ENCODE data around the gene DTX3.

Gene DTX3

GRCh38 chr12:57625261-57626032 is 20.8 kb downstream of the DTX3 start:
- intact Hi-C loops (cut with DNase I), result no loop called here
- peak in 3 of 42 donors; percentile 9 to 25 (median 24) for DNase-seq

DNA sequence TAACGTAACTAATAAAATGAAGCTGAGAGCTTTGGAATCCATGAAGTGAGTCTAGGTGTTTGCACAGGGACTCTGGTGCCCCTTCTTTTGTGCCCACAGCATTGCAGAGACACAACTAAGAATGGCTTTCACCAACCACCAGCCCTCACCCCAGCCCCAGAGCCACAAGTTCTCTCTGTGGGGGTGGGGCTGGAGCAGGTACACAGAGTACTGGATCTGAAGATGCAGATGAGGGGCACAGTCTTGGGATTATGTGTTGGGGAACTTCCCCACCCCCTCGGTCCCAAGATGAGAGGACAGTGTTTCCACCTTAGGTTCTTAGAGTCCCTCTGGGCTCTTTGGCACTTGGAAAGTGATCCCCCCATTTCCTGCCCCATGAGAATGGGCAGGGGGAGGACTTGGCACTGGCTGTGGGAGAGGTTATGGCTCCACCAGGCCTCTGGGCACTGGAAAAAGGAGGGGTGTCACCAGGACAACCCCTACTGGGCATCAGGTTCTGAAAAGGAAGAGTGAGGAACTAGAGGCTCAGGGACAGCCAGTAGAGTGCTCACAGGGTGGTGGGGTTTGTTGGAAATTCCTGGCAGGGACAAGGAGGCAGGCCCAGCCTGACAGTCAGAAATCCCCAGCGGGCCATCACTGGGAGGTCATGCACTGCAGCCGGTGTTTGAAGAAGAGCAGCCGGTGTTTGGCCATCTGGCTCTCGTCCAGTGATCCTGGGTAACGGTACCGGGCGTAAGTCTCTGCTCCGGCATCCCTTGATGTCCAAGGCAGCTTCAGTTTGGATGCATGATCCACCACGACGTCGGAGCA is 21.7 kb downstream of the DTX3 start:
- intact Hi-C loops (cut with DNase I), result no loop called here
- peak in 4 of 42 donors; percentile 9 to 36 (median 26) for DNase-seq

DNA sequence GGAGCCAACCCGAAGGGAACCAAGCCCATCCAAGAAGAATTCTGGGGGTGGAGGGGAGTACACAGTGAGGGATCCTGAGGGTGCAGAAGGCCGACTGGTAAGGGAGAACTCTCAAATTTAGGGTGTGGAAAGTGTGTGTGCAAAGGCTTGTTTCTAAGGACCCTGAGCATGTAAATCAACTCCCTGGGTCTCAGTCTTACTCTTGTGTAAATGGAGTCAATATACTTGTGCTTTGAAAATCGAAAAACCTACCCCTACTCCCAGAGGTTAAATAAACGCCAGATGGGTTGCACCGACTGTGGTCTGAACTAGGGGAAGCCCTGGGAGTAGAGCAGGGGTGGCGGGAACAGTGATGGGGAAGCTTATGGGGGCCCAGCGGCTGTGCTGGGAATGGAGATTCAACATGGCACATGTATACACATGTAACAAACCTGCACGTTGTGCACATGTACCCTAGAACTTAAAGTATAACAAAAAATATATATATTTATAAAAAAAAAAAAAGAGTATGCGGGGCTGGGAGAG is 22.4 kb downstream of the DTX3 start:
- intact Hi-C loops (cut with DNase I), result no loop called here
- DNase-seq, result peak in 2 of 42 donors; percentile 7 to 12

GRCh38 chr12:57627501-57628279 is 23.1 kb downstream of the DTX3 start:
- DNase-seq, result peak in 6 of 42 donors; percentile 2 to 47 (median 19)
- intact Hi-C loops (cut with DNase I), result no loop called here

DNA sequence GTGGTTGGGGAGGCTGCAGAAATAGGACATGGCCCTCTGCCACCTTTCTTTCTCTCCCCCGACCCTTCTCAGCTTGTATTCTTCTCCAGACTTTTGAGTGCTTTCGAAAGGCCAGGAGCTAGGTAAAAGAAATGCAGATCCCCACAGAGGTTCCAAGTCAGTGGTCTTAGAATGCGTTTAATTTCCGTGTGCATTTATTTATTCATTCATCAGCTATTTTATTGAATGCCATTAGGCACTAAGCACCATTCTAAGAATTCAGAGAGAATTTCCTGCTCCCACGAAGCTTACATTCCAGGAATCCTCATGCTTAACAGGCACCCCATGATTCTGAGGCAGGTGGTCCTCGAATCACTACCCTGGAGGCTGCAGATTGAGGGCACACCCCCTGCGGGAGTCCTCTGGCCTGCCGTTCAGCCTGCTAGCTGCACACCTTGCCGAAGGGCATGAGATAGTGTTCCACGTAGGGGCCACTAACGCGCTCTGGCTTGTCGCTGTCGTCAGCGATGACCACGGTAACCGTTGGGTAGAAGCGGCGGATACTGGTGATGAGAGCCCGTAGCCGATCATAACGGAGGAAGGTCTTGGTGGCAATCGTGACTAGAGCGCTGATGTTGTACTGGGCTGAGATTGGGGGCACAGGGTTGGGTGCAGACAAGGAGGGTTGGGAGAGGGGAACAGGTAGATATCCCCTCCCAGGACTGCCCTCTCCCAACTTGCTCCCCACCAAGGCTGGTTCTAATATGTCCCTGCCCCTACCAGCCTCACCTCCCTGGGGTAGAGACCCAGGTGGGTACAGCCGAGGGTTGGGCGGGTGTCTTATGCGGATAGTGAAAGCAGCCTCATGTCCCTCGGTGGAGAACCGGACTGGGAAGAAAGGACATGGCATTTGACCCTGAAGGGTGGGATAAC is 23.9 kb downstream of the DTX3 start:
- intact Hi-C loops (cut with DNase I), result no loop called here
- DNase-seq, result peak in 4 of 42 donors; percentile 4 to 33 (median 16)

DNA sequence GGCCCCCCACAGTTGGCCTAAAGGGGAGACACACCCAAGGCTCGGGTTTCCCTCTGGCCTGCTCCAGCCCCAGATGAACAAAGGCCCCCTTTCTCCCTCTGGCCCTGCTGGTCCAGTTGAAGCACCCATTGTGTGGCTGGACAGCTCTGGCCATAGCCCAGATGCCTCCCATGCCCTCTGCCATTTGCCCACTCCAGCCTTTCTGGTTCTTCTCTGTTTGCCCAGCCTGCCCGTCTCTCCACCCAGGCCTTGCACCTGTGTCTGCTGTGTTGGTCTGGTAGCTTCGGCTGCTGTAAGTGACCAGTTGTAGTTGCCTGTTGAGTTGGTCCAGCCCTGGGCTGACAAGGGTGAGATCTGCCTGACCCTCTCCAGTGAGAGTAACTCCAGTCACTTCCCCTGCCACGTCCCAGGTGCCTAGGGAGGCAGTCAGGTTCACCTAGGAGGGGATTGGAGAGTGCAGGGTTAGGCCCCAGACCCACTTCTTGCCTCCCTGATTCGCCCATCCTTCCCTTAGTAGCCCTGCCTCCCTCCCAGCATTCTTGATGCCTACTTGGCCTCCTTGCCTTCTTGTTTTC is 25.4 kb downstream of the DTX3 start:
- intact Hi-C loops (cut with DNase I), result loop anchor here (10.0 kb wide), 1 partner anchor 65 kb away; the partner anchor contains the start of gene OS9
- DNase-seq, result peak in 39 of 42 donors; percentile 46 to 88 (median 73)

- DNase-seq, result peak in 4 of 42 donors; percentile 7 to 28 (median 22)
- intact Hi-C loops (cut with DNase I), result loop anchor here (10.0 kb wide), 1 partner anchor 64 kb away; the partner anchor contains the start of gene OS9
Measured at GRCh38 chr12:57630891-57631433, 26.3 kb downstream of the DTX3 start.

DNA sequence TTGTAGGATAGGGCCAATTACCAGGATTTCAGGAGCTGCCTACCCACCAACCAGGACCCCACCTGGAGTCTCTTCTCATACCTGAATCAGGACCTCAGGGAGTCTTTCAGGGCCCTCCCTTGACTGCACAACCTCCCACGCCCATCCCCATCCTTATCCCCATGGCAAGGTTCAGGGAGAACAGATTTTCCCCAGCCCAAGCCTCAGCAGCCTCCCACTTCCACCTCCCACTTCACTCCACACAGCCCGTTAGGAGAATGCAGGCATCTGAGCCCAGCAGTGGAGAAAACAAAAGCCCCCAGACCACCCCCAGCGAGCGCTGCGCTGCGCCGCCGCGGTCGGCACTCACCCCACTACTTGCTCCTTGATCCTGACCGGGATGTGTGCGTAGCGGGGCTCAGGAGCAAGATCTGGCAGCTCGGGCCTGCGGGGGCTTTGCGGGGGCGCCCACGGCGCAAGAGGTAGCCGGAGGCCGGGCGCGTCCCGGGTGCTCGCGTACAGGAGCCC is 27.0 kb downstream of the DTX3 start:
- DNase-seq, result peak in 13 of 42 donors; percentile 14 to 72 (median 56)
- intact Hi-C loops (cut with DNase I), result loop anchor here (10.0 kb wide), 1 partner anchor 63 kb away; the partner anchor contains the start of gene OS9

- intact Hi-C loops (cut with DNase I), result loop anchor here (10.0 kb wide), 1 partner anchor 62 kb away; the partner anchor contains the start of gene OS9
- peak in 17 of 42 donors; percentile 30 to 62 (median 45) for DNase-seq
Measured at GRCh38 chr12:57632073-57632957, 27.7 kb downstream of the DTX3 start.

DNA sequence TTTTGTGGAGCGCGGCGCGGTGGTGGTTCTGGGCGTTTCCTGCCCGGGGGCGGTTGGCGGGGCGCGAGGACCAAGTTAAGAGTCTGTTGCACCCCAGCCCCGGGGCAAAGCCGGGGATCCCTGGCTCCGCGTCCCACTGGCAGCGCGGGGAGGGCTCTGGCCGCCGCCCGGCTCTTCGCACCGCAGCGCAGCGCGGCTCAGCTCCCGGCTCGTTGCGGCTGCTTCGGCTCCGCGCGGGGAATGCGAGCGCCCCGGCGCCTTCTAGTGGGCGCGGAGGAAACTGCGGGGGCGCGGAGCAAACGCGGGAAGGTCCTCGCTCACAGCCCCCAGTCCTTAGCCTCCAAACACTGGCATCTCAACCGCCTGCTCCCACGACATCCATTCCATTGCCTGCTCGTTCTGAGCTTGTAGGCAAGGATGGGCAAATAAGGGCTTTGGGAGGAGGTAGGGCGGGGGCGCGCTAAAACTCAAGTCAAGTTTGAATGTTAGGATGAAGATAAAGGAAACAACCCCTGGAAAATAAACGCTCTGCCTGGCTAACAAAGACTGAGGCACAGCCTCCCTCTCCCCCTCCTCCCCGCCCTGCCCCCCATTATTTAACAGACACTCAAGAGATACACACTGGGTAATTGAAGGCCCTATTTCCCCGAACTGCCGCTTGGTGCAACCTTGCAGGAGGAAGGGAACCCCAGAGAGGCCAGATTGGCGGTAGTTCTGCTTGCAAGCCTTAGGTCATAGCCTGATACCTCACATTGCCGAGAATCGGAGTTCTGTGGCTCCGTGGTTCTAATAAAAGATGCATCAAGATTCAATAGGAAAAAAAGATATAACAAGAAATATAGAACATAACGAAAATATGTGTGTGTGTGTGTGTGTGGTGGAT is 28.6 kb downstream of the DTX3 start, which contains the start of gene B4GALNT1:
Gene B4GALNT1 (minus strand): TSS at position 244 of the 883 bp plus-strand sequence. CDS start 1,069 bp downstream, outside the sequence.
- intact Hi-C loops (cut with DNase I), result loop anchor here (10.0 kb wide), 1 partner anchor 62 kb away; the partner anchor contains the start of gene OS9
- peak in 40 of 42 donors; percentile 52 to 86 (median 72) for DNase-seq

DNA sequence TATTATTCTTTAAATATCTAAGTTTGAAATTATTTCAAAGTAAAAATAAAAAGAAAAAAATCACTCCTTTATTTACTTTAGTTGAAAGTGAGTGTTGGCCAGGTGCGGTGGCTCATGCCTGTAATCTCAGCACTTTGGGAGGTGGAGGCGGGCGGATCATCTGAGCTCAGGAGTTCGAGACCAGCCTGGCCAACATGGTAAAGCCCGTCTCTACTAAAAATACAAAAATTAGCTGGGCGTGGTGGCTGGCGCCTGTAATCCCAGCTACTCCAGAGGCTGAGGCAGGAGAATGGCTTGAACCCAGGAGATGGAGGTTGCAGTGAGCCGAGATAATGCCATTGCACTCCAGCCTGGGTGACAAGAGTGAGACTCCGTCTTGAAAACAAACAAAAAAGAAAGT is 32.1 kb downstream of the DTX3 start:
- DNase-seq, result peak in 2 of 42 donors; percentile 19 to 20
- intact Hi-C loops (cut with DNase I), result loop anchor here (10.0 kb wide), 1 partner anchor 58 kb away; the partner anchor contains the start of gene OS9

GRCh38 chr12:57637364-57637763 is 32.7 kb downstream of the DTX3 start:
- DNase-seq, result peak in 1 of 42 donors; percentile 33
- intact Hi-C loops (cut with DNase I), result loop anchor here (10.0 kb wide), 1 partner anchor 57 kb away; the partner anchor contains the start of gene OS9

DNA sequence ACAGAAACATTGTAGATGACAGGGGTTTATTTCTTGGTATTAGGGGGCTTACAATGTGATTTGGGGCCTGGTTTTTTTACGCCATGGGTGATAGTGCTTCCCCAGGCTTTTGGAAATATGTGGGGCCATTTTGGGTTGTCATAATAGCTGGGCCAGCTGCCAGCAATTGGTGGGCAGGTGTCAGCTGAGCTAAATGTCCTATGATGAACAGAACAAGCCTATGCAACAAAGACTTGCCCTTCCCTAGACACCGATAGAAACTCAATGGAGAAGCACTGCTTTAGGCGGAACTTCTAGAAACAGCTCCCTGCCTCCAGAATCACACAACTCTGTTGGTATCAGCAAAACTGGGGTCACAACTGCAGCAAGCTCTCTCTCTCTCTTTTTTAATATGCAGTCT is 33.5 kb downstream of the DTX3 start:
- intact Hi-C loops (cut with DNase I), result loop anchor here (10.0 kb wide), 1 partner anchor 57 kb away; the partner anchor contains the start of gene OS9

More for the DNA sequence above, 33.5 kb downstream of the DTX3 start:
- peak in 1 of 42 donors; percentile 21 for DNase-seq

All from head of caudate nucleus (tissue), 42 donors.